ENCODE data around the gene RTP3.

DNA sequence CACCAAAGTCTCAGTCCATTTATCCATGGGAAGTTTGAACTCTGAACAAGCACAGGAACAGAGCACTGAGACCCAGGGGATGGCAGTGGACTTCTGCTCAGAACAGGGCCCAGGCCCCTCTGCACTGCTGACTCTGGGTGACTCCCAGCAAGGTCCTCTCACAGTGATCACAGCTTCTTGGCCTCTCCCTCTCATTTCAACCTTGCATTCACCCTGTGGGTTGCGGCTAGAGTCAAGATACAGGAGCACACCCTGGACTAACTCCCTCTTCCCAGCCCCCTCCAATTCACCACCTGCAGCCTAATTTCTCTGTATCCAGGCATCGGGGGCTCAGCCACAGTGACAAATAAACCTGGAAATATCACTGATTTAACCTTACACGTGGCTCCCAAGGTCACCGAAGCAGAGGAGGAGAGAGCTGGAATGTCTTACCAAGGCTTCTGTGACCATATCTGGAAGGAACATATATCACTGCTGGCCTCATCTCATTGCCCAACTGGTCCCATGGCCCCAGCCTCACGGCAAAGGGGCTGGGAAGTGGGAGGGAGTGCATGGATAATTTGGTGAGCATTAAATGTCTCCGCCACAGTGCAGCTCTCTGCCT, 1.2 kb downstream of the RTP3 start:
- TF ChIP-seq, protein P1, sequence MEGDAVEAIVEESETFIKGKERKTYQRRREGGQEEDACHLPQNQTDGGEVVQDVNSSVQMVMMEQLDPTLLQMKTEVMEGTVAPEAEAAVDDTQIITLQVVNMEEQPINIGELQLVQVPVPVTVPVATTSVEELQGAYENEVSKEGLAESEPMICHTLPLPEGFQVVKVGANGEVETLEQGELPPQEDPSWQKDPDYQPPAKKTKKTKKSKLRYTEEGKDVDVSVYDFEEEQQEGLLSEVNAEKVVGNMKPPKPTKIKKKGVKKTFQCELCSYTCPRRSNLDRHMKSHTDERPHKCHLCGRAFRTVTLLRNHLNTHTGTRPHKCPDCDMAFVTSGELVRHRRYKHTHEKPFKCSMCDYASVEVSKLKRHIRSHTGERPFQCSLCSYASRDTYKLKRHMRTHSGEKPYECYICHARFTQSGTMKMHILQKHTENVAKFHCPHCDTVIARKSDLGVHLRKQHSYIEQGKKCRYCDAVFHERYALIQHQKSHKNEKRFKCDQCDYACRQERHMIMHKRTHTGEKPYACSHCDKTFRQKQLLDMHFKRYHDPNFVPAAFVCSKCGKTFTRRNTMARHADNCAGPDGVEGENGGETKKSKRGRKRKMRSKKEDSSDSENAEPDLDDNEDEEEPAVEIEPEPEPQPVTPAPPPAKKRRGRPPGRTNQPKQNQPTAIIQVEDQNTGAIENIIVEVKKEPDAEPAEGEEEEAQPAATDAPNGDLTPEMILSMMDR (IDR thresholded peaks at IDR 0.05 in 4 of 5, conservative IDR thresholded peaks at IDR 0.05 in 1 of 5), result no peak
- no peak for TF ChIP-seq POLR2A (IDR thresholded peaks at IDR 0.05)

Measured in gastrocnemius medialis (tissue), 4 donors.